ENCODE results near the gene PLXNA4.

The PLXNA4 gene

DNA sequence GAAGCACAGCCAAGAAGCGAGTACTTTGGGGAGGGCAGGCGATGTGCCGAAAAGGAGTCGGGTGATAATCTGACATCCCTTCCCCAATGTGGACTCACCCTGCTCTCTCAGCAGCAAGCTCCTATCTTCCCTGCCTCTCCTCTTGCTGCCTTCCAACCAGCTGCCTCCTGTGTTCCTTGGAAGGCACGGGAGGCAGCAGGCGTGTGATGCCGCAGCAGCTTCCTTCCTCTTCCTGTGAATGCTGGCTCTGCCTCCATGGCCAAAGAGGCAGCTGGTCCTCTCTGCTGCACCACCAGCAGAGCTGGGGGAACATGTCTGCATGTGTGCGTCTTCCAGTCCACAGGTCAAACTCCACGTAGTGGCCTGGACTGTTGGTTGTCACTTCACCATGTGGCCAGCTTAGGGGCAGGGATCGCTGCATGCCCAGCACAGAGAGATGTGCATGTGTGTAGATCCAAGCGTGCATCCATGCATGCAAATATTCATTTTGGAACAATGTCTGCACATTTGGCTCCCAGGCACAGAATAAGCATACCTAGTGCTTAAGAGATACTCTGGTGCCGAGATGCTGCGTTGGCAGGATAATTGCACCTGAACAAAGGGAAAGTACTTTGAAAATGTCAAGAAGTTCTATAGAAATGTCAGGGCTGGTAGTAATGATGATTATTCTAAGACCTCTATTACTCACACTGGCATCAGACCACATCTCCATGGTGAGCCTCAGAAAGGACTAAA lies 499.8 kb downstream of the PLXNA4 start:
- no peaks in the 10 kb centered on the region for H3K27me3 ChIP-seq (ENCODE audit: insufficient read depth, poor library complexity, severe bottlenecking)
- no peak overlapping the region for H3K4me3 ChIP-seq (replicated peaks; ENCODE audit: insufficient read depth, low read length)
- H3K27ac ChIP-seq (replicated peaks), result no peak overlapping the region
- no peak for DNase-seq (ENCODE audit: low read depth in 1 of 2, low spot score in 1 of 2)
- TF ChIP-seq SPI1 (IDR thresholded peaks at IDR 0.05; ENCODE audit: borderline replicate concordance, low read depth), result no peak
- TF ChIP-seq, protein P1, sequence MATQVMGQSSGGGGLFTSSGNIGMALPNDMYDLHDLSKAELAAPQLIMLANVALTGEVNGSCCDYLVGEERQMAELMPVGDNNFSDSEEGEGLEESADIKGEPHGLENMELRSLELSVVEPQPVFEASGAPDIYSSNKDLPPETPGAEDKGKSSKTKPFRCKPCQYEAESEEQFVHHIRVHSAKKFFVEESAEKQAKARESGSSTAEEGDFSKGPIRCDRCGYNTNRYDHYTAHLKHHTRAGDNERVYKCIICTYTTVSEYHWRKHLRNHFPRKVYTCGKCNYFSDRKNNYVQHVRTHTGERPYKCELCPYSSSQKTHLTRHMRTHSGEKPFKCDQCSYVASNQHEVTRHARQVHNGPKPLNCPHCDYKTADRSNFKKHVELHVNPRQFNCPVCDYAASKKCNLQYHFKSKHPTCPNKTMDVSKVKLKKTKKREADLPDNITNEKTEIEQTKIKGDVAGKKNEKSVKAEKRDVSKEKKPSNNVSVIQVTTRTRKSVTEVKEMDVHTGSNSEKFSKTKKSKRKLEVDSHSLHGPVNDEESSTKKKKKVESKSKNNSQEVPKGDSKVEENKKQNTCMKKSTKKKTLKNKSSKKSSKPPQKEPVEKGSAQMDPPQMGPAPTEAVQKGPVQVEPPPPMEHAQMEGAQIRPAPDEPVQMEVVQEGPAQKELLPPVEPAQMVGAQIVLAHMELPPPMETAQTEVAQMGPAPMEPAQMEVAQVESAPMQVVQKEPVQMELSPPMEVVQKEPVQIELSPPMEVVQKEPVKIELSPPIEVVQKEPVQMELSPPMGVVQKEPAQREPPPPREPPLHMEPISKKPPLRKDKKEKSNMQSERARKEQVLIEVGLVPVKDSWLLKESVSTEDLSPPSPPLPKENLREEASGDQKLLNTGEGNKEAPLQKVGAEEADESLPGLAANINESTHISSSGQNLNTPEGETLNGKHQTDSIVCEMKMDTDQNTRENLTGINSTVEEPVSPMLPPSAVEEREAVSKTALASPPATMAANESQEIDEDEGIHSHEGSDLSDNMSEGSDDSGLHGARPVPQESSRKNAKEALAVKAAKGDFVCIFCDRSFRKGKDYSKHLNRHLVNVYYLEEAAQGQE (IDR thresholded peaks at IDR 0.05; ENCODE audit: insufficient replicate concordance, low read depth), result no peak
- no peak for TF ChIP-seq GABPA (IDR thresholded peaks at IDR 0.05; ENCODE audit: low read depth)
- TF ChIP-seq, protein P2, sequence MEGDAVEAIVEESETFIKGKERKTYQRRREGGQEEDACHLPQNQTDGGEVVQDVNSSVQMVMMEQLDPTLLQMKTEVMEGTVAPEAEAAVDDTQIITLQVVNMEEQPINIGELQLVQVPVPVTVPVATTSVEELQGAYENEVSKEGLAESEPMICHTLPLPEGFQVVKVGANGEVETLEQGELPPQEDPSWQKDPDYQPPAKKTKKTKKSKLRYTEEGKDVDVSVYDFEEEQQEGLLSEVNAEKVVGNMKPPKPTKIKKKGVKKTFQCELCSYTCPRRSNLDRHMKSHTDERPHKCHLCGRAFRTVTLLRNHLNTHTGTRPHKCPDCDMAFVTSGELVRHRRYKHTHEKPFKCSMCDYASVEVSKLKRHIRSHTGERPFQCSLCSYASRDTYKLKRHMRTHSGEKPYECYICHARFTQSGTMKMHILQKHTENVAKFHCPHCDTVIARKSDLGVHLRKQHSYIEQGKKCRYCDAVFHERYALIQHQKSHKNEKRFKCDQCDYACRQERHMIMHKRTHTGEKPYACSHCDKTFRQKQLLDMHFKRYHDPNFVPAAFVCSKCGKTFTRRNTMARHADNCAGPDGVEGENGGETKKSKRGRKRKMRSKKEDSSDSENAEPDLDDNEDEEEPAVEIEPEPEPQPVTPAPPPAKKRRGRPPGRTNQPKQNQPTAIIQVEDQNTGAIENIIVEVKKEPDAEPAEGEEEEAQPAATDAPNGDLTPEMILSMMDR (IDR thresholded peaks at IDR 0.05; ENCODE audit: insufficient read depth, low read length), result no peak

DNA sequence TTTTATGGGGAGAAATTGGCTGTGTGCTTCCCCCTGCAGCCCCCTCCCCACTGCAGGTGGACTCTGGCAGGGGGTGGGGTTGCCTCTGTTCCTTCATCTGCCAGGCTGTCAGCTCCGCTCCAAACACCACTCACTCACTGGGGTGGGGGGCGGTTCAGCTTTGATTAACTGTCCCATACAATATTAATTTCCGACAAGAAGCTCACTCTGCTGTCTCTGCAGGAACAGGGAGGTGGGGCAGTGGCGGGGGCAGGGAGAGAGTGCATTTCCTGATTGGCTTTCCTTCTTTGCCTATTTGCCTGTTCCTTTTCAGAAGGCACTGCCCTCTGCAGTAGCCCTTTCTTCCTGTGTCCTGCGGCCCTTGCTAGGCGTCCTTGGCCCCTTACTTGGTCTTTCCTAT lies 500.8 kb downstream of the PLXNA4 start:
- H3K27ac ChIP-seq (replicated peaks), result no peak overlapping the region
- TF ChIP-seq, protein P1 (IDR thresholded peaks at IDR 0.05; ENCODE audit: insufficient replicate concordance, low read depth), result no peak
- TF ChIP-seq, protein P2 (IDR thresholded peaks at IDR 0.05; ENCODE audit: insufficient read depth, low read length), result no peak
- no peak for TF ChIP-seq SPI1 (IDR thresholded peaks at IDR 0.05; ENCODE audit: borderline replicate concordance, low read depth)
- no peak for TF ChIP-seq POLR2AphosphoS5 (IDR thresholded peaks at IDR 0.05; ENCODE audit: low read depth)
- TF ChIP-seq GABPA (IDR thresholded peaks at IDR 0.05; ENCODE audit: low read depth), result no peak
- H3K4me3 ChIP-seq (replicated peaks; ENCODE audit: insufficient read depth, low read length), result no peak overlapping the region
- no peak for DNase-seq (ENCODE audit: low read depth in 1 of 2, low spot score in 1 of 2)
- H3K27me3 ChIP-seq (ENCODE audit: insufficient read depth, poor library complexity, severe bottlenecking), result no peaks in the 10 kb centered on the region

DNA sequence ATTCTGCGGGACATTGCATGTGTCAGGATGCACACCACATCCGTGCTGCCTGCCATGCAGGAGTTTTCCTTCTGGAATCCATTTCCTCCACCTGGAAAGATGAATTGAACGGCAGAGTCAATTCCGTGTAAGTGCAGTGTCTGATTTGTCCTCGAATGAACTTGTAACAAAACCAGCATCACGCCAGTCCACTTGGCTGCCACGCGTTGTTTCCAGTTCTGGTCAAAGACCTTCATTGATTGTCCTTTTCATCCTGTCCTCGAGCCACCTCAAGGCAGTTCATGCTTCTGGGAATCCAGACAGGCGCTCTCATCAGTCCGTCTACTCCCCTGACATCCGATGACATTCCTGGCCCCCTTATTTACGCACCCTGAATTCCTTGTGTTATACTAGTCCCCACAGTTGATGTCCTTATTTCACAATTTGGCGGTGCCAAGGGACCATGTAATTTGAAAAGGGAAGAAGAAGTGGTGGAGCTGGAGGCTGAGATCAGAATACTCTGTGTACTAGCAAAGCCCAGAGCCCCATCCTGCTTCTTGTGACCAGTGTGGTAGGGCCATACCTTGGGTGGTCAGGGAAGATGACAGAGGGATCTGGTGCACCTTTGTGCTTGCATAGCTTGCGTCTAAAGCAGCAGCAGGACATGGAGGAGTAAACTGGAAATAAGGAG lies 502.2 kb downstream of the PLXNA4 start:
- TF ChIP-seq SPI1 (IDR thresholded peaks at IDR 0.05; ENCODE audit: borderline replicate concordance, low read depth) (no peak), POLR2AphosphoS5 (IDR thresholded peaks at IDR 0.05; ENCODE audit: low read depth) (no peak), GABPA (IDR thresholded peaks at IDR 0.05; ENCODE audit: low read depth) (no peak)
- TF ChIP-seq, protein P2 (IDR thresholded peaks at IDR 0.05; ENCODE audit: insufficient read depth, low read length), result no peak
- TF ChIP-seq, protein P1 (IDR thresholded peaks at IDR 0.05; ENCODE audit: insufficient replicate concordance, low read depth), result no peak
- no peak for DNase-seq (ENCODE audit: low read depth in 1 of 2, low spot score in 1 of 2)

More for the DNA sequence above, 502.2 kb downstream of the PLXNA4 start:
- no peak overlapping the region for H3K27ac ChIP-seq (replicated peaks)
- no peaks in the 10 kb centered on the region for H3K27me3 ChIP-seq (ENCODE audit: insufficient read depth, poor library complexity, severe bottlenecking)
- H3K4me3 ChIP-seq (replicated peaks; ENCODE audit: insufficient read depth, low read length), result no peak overlapping the region
